GM10266 (cell line): ENCODE measurements around the gene PLIN5.

Experiments used
- DNase-seq: peaks from one replicate; pipeline ENCODE4 v3.0.0; 2012; ENCODE audit errors: extremely low spot score
- CTCF ChIP-seq: IDR thresholded peaks from 2 replicates; pipeline ENCODE4 v1.5.1; 2012; ENCODE audit warnings: mild to moderate bottlenecking, low read depth; ENCODE audit not compliant: control insufficient read depth, insufficient read depth; ENCODE audit errors: missing control alignments

Gene PLIN5

DNA sequence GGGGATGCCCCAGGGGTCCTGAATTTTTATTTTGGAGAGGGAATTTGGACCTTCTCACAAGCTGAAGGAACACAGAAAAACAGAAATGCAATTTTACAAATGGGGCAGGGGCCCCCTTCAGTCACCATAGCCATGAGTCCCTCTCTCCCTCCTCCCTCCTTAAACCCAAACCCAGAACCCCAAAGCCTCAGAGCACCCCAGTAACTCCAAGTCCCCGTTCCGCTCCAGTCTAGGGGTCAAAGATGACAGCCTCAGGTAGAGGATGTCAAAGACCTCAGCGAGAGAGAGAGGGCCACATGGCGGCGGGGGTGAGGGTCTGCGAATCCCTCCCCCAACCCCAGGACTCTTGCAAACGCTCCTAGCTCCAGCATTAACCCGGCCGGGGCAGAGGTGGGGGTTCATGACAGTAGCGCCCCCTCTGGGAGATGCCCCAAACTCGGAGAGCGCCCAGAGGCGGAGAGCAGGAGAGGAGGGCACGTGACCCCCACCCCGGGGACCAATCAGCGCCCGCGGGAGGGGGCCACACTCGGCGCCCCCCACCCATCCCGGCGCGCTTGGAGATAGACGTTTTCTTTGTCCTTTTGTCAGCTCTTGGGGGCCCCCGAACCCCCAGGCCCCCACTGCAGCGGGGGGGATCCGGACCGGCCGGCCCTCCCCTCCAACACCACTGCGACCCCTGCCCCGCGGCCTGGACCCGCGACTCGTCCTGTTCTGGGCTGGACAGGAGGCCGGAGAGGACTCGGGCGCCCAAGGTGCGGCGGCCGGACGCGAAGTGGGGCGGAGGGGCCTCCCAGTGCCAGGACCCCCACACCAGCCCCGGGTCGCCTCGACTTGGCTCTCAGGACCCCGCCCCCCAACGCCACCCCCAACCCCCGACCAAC lies 45.2 kb upstream of the PLIN5 start:
- DNase-seq = no peak
- TF ChIP-seq CTCF = no peak

GRCh38 chr19:4579389-4579788 lies 44.4 kb upstream of the PLIN5 start:
- TF ChIP-seq CTCF = no peak
- DNase-seq = no peak

DNA sequence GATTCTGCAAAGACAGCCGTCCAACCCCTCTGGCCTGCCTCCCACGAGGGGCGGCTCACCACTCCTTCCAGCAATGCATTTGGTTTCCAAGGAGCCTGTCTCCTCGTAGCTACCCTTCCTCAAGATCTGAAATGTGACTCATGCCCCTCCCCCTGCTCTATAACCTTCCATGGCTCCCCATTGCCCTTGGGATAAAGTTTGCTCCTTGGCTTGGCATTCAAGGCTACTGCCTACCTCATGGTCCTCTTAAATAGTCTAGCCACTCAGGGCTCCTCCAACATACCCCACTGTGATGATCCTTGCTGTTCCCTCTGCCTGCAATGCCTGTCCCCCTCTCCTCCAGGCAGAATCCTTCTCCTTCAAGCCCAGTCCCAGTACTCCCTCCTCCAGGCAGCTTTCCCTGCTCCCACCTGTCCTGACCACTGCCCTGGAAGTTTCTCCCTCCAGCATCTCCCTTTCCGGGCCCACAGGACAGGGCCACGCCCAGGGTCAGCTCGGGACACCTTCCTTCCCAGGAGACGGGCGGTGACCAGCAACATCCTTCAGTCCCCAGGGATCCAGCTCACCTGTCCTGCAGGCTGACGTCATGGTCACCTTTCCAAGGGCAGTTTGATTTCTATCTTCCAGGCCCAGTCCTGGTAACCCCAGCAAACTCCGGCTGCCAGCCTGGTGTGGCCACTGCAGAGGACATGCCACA lies 43.7 kb upstream of the PLIN5 start:
- no peak for TF ChIP-seq CTCF
- DNase-seq = no peak

DNA sequence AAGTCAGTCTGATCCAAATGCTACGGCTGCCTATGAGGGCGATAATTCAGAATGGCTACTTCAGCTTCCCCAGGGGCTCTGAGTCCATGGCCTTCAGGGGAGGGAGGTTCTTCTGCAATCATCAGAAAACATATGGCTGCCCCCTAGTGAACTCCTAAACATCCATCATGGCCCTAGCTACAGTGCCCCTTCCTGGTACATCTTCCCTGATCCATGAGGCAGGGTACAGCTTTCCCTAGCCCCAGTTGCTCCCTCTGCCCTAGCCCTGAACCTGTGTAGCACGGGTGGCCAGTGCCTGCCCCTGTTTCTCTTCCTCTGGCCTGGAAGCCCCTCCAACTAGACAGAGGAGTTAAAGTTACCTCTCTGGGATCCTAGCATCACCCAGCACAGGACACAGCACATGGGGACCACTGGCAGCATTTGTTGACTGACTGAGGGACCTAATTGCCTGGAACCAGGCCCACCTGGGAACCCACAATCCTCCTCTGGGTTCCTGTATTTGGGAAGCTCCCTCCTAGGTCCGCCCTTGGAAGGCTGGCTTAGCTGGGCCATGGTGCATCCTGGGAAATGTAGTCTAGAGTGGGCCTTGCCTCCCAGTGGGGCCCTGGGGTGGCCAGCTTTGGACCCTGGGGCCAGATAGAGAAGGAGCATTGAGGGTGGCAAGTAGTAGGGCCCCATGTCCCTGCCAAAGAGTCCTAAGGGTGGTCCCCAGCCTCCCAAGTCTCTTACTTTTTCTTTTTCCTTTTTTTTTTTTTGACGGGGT lies 42.2 kb upstream of the PLIN5 start:
- TF ChIP-seq CTCF = no peak
- no peak for DNase-seq

DNA sequence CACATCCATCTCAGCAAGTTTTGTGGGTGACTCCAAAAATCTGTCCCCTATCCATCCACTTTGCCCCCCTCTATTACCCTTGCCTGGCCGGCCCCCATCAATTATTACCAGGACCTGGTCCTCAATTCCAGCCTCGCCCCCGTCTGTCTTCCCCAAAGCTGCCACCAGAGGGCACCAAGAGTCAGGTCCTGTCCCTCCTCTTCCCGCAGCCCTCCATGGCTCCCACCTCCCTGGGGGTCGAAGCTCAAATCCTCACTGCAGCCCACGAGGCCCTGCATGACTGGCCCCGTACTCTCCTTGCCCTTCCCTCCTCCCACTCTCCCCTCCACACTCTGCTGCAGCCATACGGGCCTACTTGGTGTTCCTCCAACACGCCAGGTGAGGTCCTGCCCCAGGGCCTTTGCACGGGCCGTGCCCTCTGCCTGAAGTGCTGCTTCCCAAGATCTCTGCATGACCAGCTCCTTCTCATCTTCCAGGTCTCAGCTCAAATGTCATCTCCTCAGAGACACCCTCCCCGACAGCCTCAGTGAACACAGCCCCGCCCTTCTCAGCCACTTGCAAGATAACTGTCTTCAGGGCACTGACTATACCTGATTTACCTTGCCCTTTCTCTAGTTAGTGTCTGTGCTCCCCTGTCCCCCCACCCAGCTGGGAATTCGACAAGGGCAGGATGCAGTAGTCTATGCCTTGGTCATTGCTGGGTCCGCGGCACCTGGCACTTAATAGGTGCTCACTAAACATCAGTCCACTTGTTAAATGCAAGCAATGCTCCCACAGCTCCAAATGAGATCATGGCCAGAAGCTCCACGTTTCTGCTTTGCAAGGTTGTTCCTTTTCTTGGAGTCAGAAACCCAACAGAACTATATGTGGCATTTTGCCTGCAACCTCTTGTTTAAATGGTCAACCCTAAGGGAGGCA lies 41.3 kb upstream of the PLIN5 start:
- peak; percentile 82 for DNase-seq
- peak; percentile 80 for TF ChIP-seq CTCF

GRCh38 chr19:4575267-4576015 lies 40.4 kb upstream of the PLIN5 start:
- DNase-seq = no peak
- TF ChIP-seq CTCF = no peak
